ENCODE measurements around the gene CABYR.

CABYR gene

GRCh38 chr18:24195296-24196053 lies 56.6 kb downstream of the CABYR start:
- no peak for DNase-seq

- DNase-seq: no peak
These were observed 57.9 kb downstream of the CABYR start for GRCh38 chr18:24196764-24197163.

- DNase-seq: no peak
These were observed 58.5 kb downstream of the CABYR start for GRCh38 chr18:24197412-24197811.

- DNase-seq: no peak
These were observed 59.6 kb downstream of the CABYR start for GRCh38 chr18:24198461-24198860.

- DNase-seq: no peak
These were observed 60.6 kb downstream of the CABYR start for GRCh38 chr18:24199372-24199962.

GRCh38 chr18:24200494-24201290 lies 61.8 kb downstream of the CABYR start:
- no peak for DNase-seq

GRCh38 chr18:24201699-24202687 lies 63.1 kb downstream of the CABYR start:
- no peak for DNase-seq

GRCh38 chr18:24204904-24205303 lies 66.0 kb downstream of the CABYR start:
- DNase-seq: no peak

GRCh38 chr18:24208270-24209035 lies 69.6 kb downstream of the CABYR start:
- no peak for DNase-seq

- DNase-seq: no peak
These were observed 70.7 kb downstream of the CABYR start for GRCh38 chr18:24209558-24209957.

Measured in NCI-H1048 (cell line).